Right lobe of liver (tissue), 6 donors: ENCODE data around the gene ECE1. TPM values are rescaled to one million over a fixed set of nuclear protein-coding genes. Genes with fewer than 3 reads are reported as not detected.

Experiments used
- ATAC-seq, 4 donors: fragments of 200-7000 bp; cut with Tn5 transposase; one replicate each; pipeline ENCODE4 v1.9.1; 2020; ENCODE audit warnings: mild to moderate bottlenecking in 4 of 4, moderate library complexity in 4 of 4
- DNase-seq, 3 donors: peaks; one replicate each; pipeline ENCODE4 v3.0.0-alpha.2; 2020
- H3K27ac ChIP-seq, 3 donors: fragments of 200-600 bp; one replicate each; pipeline ENCODE4 v1.8.0; 2022
- H3K27me3 ChIP-seq, 2 donors: fragments of 200-600 bp; one replicate each; pipeline ENCODE4 v1.8.0; 2022
- H3K36me3 ChIP-seq, 4 donors: fragments of 200-600 bp; sonication (generic) in 1 of 4; one replicate each; pipeline versions ENCODE4 v1.5.1 to v1.8.0; 2017 to 2022; ENCODE audit warnings: control low read depth in 1 of 4
- H3K4me1 ChIP-seq, 4 donors: fragments of 200-600 bp; sonication (generic) in 1 of 4; one replicate each; pipeline versions ENCODE4 v1.5.1 to v1.8.0; 2017 to 2022; ENCODE audit warnings: control low read depth in 1 of 4
- H3K4me3 ChIP-seq, 3 donors: fragments of 200-600 bp; one replicate each; pipeline ENCODE4 v1.8.0; 2022
- H3K9me3 ChIP-seq, 4 donors: fragments of 200-600 bp; sonication (generic) in 1 of 4; one replicate each; pipeline versions ENCODE4 v1.5.1 to v1.8.0; 2017 to 2022; ENCODE audit warnings: control low read depth in 1 of 4
- CTCF ChIP-seq, 4 donors: fragments of 200-600 bp in 3 of 4; fragments of 450-650 bp in 1 of 4; IDR thresholded peaks; one replicate each; pipeline versions ENCODE4 v1.5.1 to v1.8.0; 2016 to 2022; ENCODE audit warnings: antibody characterized with exemption in 4 of 4, mild to moderate bottlenecking in 2 of 4
- POLR2A ChIP-seq: fragments of 450-650 bp; IDR thresholded peaks from one replicate; pipeline ENCODE4 v1.6.1; 2017; ENCODE audit warnings: antibody characterized with exemption, mild to moderate bottlenecking
- WGBS: methylation state at CpG from one replicate; pipeline ENCODE4 v1.1.6; 2018; ENCODE audit warnings: low coverage, low lambda C conversion rate; ENCODE audit not compliant: insufficient coverage; ENCODE audit errors: missing lambda C conversion rate; 5-methylcytosine and 5-hydroxymethylcytosine counted together
- intact Hi-C, 2 donors: fragments of 100-400 bp; cut with DNase I; formaldehyde crosslinking; loops; one replicate each; pipeline versions ENCODE4 v1.11.2 to v1.14.1; 2022
- total RNA-seq, 6 experiments: library from RNA; depleted of rRNA in 2 of 6; stranded (reverse); fragments of >200 nt in 2 of 6; fragmentation: NEBNext Ultra II Directional in 3 of 6; extraction: Animal tissue kit (Norgen Biotek cat#: 25700) in 3 of 6; gene quantifications; one replicate each; pipeline versions ENCODE4 v1.1.0 to v1.2.4, GENCODE V29; 2016 to 2023
- donor health status: DM: no; HTN: yes; CAD: no.
- donor health status: DM: no; HTN: no; CAD: no.
- donor health status: DM: no; HTN: no; CAD: no.
- donor health status: DM: no; HTN: yes; CAD: no.
- donor health status: DM: no; HTN: yes; CAD: no.

Gene ECE1
- total RNA-seq, 6 experiments from 2014 or later, result 39.7 to 61.3 (median 43.8) TPM

GRCh38 chr1:21307663-21308305 is 17.5 kb upstream of the ECE1 start:
- DNase-seq, result no peak
- intact Hi-C loops, result no loop called here
- no peak for TF ChIP-seq POLR2A
- TF ChIP-seq CTCF (IDR thresholded peaks at IDR 0.05), result no peak
- H3K9me3 ChIP-seq, result no peaks in the 10 kb centered on the region
- peak in 3 of 4 donors; percentile 12 to 22 (median 15) for ATAC-seq
- no peaks in the 10 kb centered on the region for H3K27me3 ChIP-seq
- H3K36me3 ChIP-seq, result no peaks in the 10 kb centered on the region
- H3K27ac ChIP-seq, result no peak overlapping the region
- H3K4me3 ChIP-seq, result no peak overlapping the region
- 70% methylated on average over 2 of the region's 6 CpGs for WGBS
- H3K4me1 ChIP-seq, result peaks cover 0 to 14% (median 3%) of the 10 kb centered on the region in 4 donors

DNA sequence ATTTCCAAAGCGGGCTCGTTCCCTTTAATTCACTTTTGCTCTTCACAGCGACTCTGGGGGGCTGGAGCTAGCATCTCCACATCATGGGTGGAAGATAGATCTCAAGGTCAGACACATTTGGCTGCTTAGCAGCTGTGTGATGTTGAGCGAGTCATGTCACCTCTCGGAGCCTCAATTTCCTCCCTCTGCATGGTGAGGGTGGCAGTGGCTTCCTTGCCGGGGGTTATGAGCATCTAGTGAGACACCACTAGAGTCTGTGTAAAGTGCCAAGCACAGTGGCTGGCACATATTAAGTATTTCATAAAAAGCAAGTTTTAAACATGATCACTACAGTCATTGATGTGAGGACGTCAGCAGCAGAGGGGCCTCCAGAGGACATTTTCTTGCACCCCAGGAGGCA is 16.9 kb upstream of the ECE1 start:
- Histone ChIP-seq H3K27ac (no peak overlapping the region), H3K9me3 (no peaks in the 10 kb centered on the region), H3K36me3 (no peaks in the 10 kb centered on the region), H3K4me1 (peaks cover 0 to 9% (median 3%) of the 10 kb centered on the region in 4 donors), H3K4me3 (no peak overlapping the region), H3K27me3 (no peaks in the 10 kb centered on the region)
- no peak for TF ChIP-seq POLR2A
- TF ChIP-seq CTCF (IDR thresholded peaks at IDR 0.05), result no peak
- no peak for ATAC-seq
- intact Hi-C loops, result no loop called here
- DNase-seq, result no peak
- WGBS, result 96% methylated on average over 5 of the region's 7 CpGs

DNA sequence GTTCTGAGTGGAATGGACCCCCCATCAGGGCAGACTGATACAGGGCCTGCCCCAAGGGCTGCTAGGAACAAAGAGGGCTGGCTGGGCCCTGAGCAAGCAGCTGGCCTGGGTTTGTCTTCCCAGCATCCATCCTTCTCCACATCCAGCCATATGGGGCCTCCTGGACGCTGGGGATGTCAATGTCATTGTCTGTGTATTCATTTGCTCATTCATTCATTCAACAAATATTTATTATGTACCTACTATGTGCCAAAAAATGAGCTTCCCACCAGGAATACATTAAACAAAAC is 15.6 kb upstream of the ECE1 start:
- intact Hi-C loops, result no loop called here
- WGBS, result 100% methylated on average over 1 of the region's 1 CpG

GRCh38 chr1:21305155-21305899 is 15.1 kb upstream of the ECE1 start:
- Histone ChIP-seq H3K36me3 (no peaks in the 10 kb centered on the region), H3K4me3 (no peak overlapping the region), H3K4me1 (peaks cover 0 to 9% (median 3%) of the 10 kb centered on the region in 4 donors), H3K9me3 (no peaks in the 10 kb centered on the region), H3K27ac (no peak overlapping the region), H3K27me3 (no peaks in the 10 kb centered on the region)
- DNase-seq (no peak), ATAC-seq (no peak)
- 72% methylated on average over 11 of the region's 16 CpGs for WGBS
- TF ChIP-seq POLR2A (no peak), CTCF (IDR thresholded peaks at IDR 0.05) (no peak)
- intact Hi-C loops, result no loop called here

More for the DNA sequence above, 15.6 kb upstream of the ECE1 start:
- no peak for DNase-seq
- Histone ChIP-seq H3K36me3 (no peaks in the 10 kb centered on the region), H3K9me3 (no peaks in the 10 kb centered on the region), H3K27ac (no peak overlapping the region), H3K4me3 (no peak overlapping the region), H3K27me3 (no peaks in the 10 kb centered on the region), H3K4me1 (peaks cover 0 to 9% (median 3%) of the 10 kb centered on the region in 4 donors)
- TF ChIP-seq POLR2A, result no peak
- TF ChIP-seq CTCF (IDR thresholded peaks at IDR 0.05), result no peak
- no peak for ATAC-seq
